GM12878 (cell line): ENCODE results near the gene KIRREL3. TPM values are rescaled to one million over a fixed set of nuclear protein-coding genes. Genes with fewer than 3 reads are reported as not detected.

ENCODE experiments used
- ATAC-seq: fragments of 200-7000 bp; cut with Tn5 transposase; 3 replicates; pipeline ENCODE4 v1.9.1; 2020; ENCODE audit warnings: mild to moderate bottlenecking, moderate library complexity
- BruUV-seq: library from RNA; stranded (reverse); fragments of 400-500 nt; replicated peaks from 2 replicates; lab custom pipeline; 2021; lab: Mats Ljungman, UMichigan
- CTCF ChIA-PET: fragments of 300-600 bp; sonication (Branson Sonifier 250); formaldehyde crosslinking; extraction: SDS; loops from one replicate; lab custom pipeline; 2021; ENCODE audit warnings: inconsistent platforms; lab: Yijun Ruan, JAX
- POLR2A ChIA-PET: fragments of 350-600 bp; formaldehyde crosslinking; extraction: SDS; loops from one replicate; lab custom pipeline; 2021; ENCODE audit warnings: inconsistent platforms; lab: Charles Lee
- RAD21 ChIA-PET: fragments of 300-600 bp; sonication (Branson Sonifier 250); formaldehyde crosslinking; loops from one replicate; lab custom pipeline; 2023; ENCODE audit warnings: antibody characterized with exemption; ENCODE audit not compliant: unreplicated experiment; lab: Charles Lee
- SMC1A ChIA-PET: fragments of 300-600 bp; sonication (Branson Sonifier 250); formaldehyde crosslinking; loops from one replicate; lab custom pipeline; 2023; ENCODE audit not compliant: unreplicated experiment, uncharacterized antibody; lab: Charles Lee
- DNase-seq: peaks from one replicate; pipeline ENCODE4 v3.0.0-alpha.2; 2011; ENCODE audit warnings: low read depth, low spot score
- FAIRE-seq: peaks from 3 replicates; lab custom pipeline; 2011; peaks lifted over from hg19 to GRCh38; lab: Jason Lieb, UNC
- H2AFZ ChIP-seq: 2 replicates; pipeline ENCODE4 v1.6.0; 2011; ENCODE audit warnings: low read depth, low read length, control low read depth; ENCODE audit not compliant: control insufficient read depth
- H3K27ac ChIP-seq: 2 replicates; pipeline ENCODE4 v1.5.1; 2011; ENCODE audit warnings: control low read depth; ENCODE audit not compliant: control insufficient read depth, insufficient read depth
- H3K27me3 ChIP-seq, 2 experiments: replicated peaks in 1 of 2; 2 replicates each; pipeline versions ENCODE4 v1.6.0 to v1.6.1; 2011; ENCODE audit warnings: low read length in 1 of 2; ENCODE audit not compliant: control insufficient read depth in 2 of 2, insufficient read depth in 2 of 2
- H3K36me3 ChIP-seq, 2 experiments: 2 replicates each; pipeline ENCODE4 v1.5.1; 2011; ENCODE audit warnings: low read length in 1 of 2; ENCODE audit not compliant: control insufficient read depth in 2 of 2, insufficient read depth in 2 of 2
- H3K4me1 ChIP-seq: 2 replicates; pipeline ENCODE4 v1.6.1; 2011; ENCODE audit warnings: mild to moderate bottlenecking, low read length, moderate library complexity, mixed read lengths; ENCODE audit not compliant: control insufficient read depth, insufficient read depth
- H3K4me2 ChIP-seq: 2 replicates; pipeline ENCODE4 v1.6.0; 2011; ENCODE audit warnings: control low read depth; ENCODE audit not compliant: control insufficient read depth, insufficient read depth
- H3K4me3 ChIP-seq: fragments of 200-600 bp; sonication (generic); 2 replicates; pipeline ENCODE4 v1.5.1; 2016
- H3K79me2 ChIP-seq: 2 replicates; pipeline ENCODE4 v1.6.0; 2011; ENCODE audit warnings: low read length; ENCODE audit not compliant: control insufficient read depth, insufficient read depth
- H3K9ac ChIP-seq: 2 replicates; pipeline ENCODE4 v1.8.0; 2011; ENCODE audit warnings: low read length, control low read depth, mixed read lengths; ENCODE audit not compliant: control insufficient read depth, insufficient read depth
- H3K9me3 ChIP-seq: replicated peaks from 3 replicates; pipeline ENCODE4 v1.5.1; 2011; ENCODE audit warnings: mild to moderate bottlenecking, low read length; ENCODE audit not compliant: control insufficient read depth, insufficient read depth
- H4K20me1 ChIP-seq: 2 replicates; pipeline ENCODE4 v1.6.0; 2011; ENCODE audit not compliant: control insufficient read depth, insufficient read depth
- BRCA1 ChIP-seq: IDR thresholded peaks from 2 replicates; pipeline ENCODE4 v1.6.1; 2011; ENCODE audit warnings: low read depth, low read length, improper control_type of control experiment
- CEBPB ChIP-seq, 2 experiments: fragments of 150-350 bp in 1 of 2; IDR thresholded peaks; 2 replicates each; pipeline ENCODE4 v1.6.1; 2012 to 2014; ENCODE audit warnings: low read depth in 2 of 2, low read length in 2 of 2, borderline replicate concordance in 1 of 2, inconsistent platforms in 1 of 2
- CEBPZ ChIP-seq: fragments of 150-350 bp; IDR thresholded peaks from 2 replicates; pipeline ENCODE4 v1.6.1; 2016; ENCODE audit warnings: low read depth, low read length
- CHD2 ChIP-seq: IDR thresholded peaks from 2 replicates; pipeline ENCODE4 v1.6.1; 2011; ENCODE audit warnings: low read depth, low read length, improper control_type of control experiment, borderline replicate concordance
- FOXM1 ChIP-seq: IDR thresholded peaks from 2 replicates; pipeline ENCODE4 v1.6.1; 2012; ENCODE audit warnings: low read depth, mild to moderate bottlenecking, inconsistent platforms, low read length, moderate library complexity
- GATAD2B ChIP-seq: fragments of 450-650 bp; conservative IDR thresholded peaks from 2 replicates; pipeline ENCODE4 v1.6.1; 2017; ENCODE audit warnings: low read depth, mild to moderate bottlenecking, moderate library complexity
- IRF5 ChIP-seq: fragments of 450-650 bp; IDR thresholded peaks from 2 replicates; pipeline ENCODE4 v1.6.1; 2017; ENCODE audit warnings: borderline replicate concordance
- MEF2A ChIP-seq: IDR thresholded peaks from 2 replicates; pipeline ENCODE4 v1.6.1; 2011; ENCODE audit warnings: low read depth, mild to moderate bottlenecking, low read length, moderate library complexity; ENCODE audit not compliant: insufficient read depth
- NFXL1 ChIP-seq: fragments of 450-650 bp; IDR thresholded peaks from 2 replicates; pipeline ENCODE4 v1.6.1; 2017; ENCODE audit warnings: antibody characterized with exemption, mild to moderate bottlenecking, borderline replicate concordance
- NFYA ChIP-seq: IDR thresholded peaks from 2 replicates; pipeline ENCODE4 v1.6.1; 2011; ENCODE audit warnings: low read depth, mild to moderate bottlenecking, low read length, improper control_type of control experiment, borderline replicate concordance
- RAD51 ChIP-seq: fragments of 450-650 bp; IDR thresholded peaks from 2 replicates; pipeline ENCODE4 v1.6.1; 2016; ENCODE audit warnings: moderate library complexity, mild to moderate bottlenecking, inconsistent platforms
- RFX5 ChIP-seq: IDR thresholded peaks from 2 replicates; pipeline ENCODE4 v1.6.1; 2011; ENCODE audit warnings: low read depth, low read length, improper control_type of control experiment
- RUNX3 ChIP-seq: IDR thresholded peaks from 2 replicates; pipeline ENCODE4 v1.6.1; 2012; ENCODE audit warnings: low read length, inconsistent platforms
- SMARCA5 ChIP-seq: fragments of 450-650 bp; IDR thresholded peaks from 2 replicates; pipeline ENCODE4 v1.6.1; 2017; ENCODE audit warnings: mild to moderate bottlenecking
- STAT3 ChIP-seq: IDR thresholded peaks from 2 replicates; pipeline ENCODE4 v1.6.1; 2011; ENCODE audit warnings: low read depth, low read length, improper control_type of control experiment
- TARDBP ChIP-seq: IDR thresholded peaks from 2 replicates; pipeline ENCODE4 v1.6.1; 2016; ENCODE audit warnings: borderline replicate concordance
- TCF7 ChIP-seq: IDR thresholded peaks from 2 replicates; pipeline ENCODE4 v1.6.1; 2014; ENCODE audit warnings: antibody characterized with exemption, borderline replicate concordance
- WGBS: methylation state at CpG from one replicate; pipeline ENCODE4 v1.1.6; 2016; ENCODE audit warnings: low lambda C conversion rate; ENCODE audit not compliant: insufficient replicate concordance, insufficient coverage; ENCODE audit errors: missing lambda C conversion rate; 5-methylcytosine and 5-hydroxymethylcytosine counted together
- in situ Hi-C: fragments of 300-500 bp; cut with MboI; formaldehyde crosslinking; loops from 9 replicates; pipeline ENCODE4 v1.14.3; 2018; ENCODE audit warnings: mixed read lengths
- intact Hi-C: fragments of 100-400 bp; cut with micrococcal nuclease; formaldehyde crosslinking; loops from one replicate; pipeline ENCODE4 v1.14.2; 2022; ENCODE audit not compliant: unreplicated experiment
- polyA plus RNA-seq, 11 experiments: library from polyadenylated mRNA; depleted of rRNA in 4 of 11; unstranded in 6 of 11; stranded (reverse) in 5 of 11; fragments of >200 nt; fragmentation: Nextera tagmentation in 4 of 11; fragmentation: Illumina TruSeq in 1 of 11; extraction: Ambion mirVana in 4 of 11; extraction: Trizol in 1 of 11; gene quantifications; 1 replicate in 1 of 11; 2 replicates in 10 of 11; pipeline versions ENCODE4 v1.2.1 to v1.2.3, GENCODE V29; 2011 to 2016; ENCODE audit warnings: inconsistent platforms in 2 of 11, missing spikeins in 2 of 11, low read depth in 1 of 11
- total RNA-seq, 4 experiments: library from RNA; depleted of rRNA in 3 of 4; stranded (reverse); fragments of >200 nt in 3 of 4; fragmentation: Illumina TruSeq in 1 of 4; extraction: Trizol in 1 of 4; gene quantifications; 2 replicates each; pipeline versions ENCODE4 v1.2.1 to v1.2.3, GENCODE V29; 2013 to 2021
- TF ChIP-seq, protein P1 (sequence below): fragments of 450-650 bp; formaldehyde crosslinking; IDR thresholded peaks from 2 replicates; pipeline ENCODE4 v1.4.0; 2020; ENCODE audit warnings: mild to moderate bottlenecking, moderate library complexity

The KIRREL3 gene
- total and polyA plus RNA-seq, 10 of the 15 experiments (the other 5 are each of a cell fraction or from before 2014, with no cell fraction given) = under 0.01 TPM; not detected in 9

- no peak overlapping the region for H2AFZ ChIP-seq
- H3K27me3 ChIP-seq = no peaks in the 10 kb centered on the region
- H3K4me1 ChIP-seq = peaks cover 3% of the 10 kb centered on the region; the same call in 1 of the 2 replicates
- WGBS = 60% methylated on average over 8 of the region's 8 CpGs
- no peaks in the 10 kb centered on the region for H3K36me3 ChIP-seq
- ChIA-PET POLR2A (no interaction called here), SMC1A (no interaction called here), RAD21 (no interaction called here), CTCF (no interaction called here)
- H3K27ac ChIP-seq = no peak overlapping the region
- no peaks in the 10 kb centered on the region for H3K79me2 ChIP-seq
- no peak for FAIRE-seq
- intact Hi-C loops = no loop called here
- H3K4me2 ChIP-seq = no peak overlapping the region
- no peaks in the 10 kb centered on the region for H3K9me3 ChIP-seq
- no peaks in the 10 kb centered on the region; the same call in 1 of the 2 replicates for H4K20me1 ChIP-seq
- H3K4me3 ChIP-seq = no peak overlapping the region
- in situ Hi-C loops = no loop called here
- H3K9ac ChIP-seq = no peak overlapping the region
- no TSS peak for BruUV-seq
- no peak for DNase-seq
- TF ChIP-seq, protein P1, sequence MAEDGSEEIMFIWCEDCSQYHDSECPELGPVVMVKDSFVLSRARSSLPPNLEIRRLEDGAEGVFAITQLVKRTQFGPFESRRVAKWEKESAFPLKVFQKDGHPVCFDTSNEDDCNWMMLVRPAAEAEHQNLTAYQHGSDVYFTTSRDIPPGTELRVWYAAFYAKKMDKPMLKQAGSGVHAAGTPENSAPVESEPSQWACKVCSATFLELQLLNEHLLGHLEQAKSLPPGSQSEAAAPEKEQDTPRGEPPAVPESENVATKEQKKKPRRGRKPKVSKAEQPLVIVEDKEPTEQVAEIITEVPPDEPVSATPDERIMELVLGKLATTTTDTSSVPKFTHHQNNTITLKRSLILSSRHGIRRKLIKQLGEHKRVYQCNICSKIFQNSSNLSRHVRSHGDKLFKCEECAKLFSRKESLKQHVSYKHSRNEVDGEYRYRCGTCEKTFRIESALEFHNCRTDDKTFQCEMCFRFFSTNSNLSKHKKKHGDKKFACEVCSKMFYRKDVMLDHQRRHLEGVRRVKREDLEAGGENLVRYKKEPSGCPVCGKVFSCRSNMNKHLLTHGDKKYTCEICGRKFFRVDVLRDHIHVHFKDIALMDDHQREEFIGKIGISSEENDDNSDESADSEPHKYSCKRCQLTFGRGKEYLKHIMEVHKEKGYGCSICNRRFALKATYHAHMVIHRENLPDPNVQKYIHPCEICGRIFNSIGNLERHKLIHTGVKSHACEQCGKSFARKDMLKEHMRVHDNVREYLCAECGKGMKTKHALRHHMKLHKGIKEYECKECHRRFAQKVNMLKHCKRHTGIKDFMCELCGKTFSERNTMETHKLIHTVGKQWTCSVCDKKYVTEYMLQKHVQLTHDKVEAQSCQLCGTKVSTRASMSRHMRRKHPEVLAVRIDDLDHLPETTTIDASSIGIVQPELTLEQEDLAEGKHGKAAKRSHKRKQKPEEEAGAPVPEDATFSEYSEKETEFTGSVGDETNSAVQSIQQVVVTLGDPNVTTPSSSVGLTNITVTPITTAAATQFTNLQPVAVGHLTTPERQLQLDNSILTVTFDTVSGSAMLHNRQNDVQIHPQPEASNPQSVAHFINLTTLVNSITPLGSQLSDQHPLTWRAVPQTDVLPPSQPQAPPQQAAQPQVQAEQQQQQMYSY (CRISPR knock-in tag) = no peak
- TF ChIP-seq MEF2A = no peak
- no peak for TF ChIP-seq GATAD2B
- no peak for TF ChIP-seq BRCA1
- TF ChIP-seq NFXL1 = no peak
- no peak for TF ChIP-seq STAT3
- no peak for TF ChIP-seq CHD2
- TF ChIP-seq RUNX3 = no peak
- no peak for TF ChIP-seq RAD51
- TF ChIP-seq FOXM1 = no peak
- no peak for TF ChIP-seq CEBPZ
- no peak for TF ChIP-seq CEBPB (IDR thresholded peaks at IDR 0.05; ENCODE audit: borderline replicate concordance in 1 of 2, low read depth in 2 of 2, low read length in 2 of 2)
- no peak for TF ChIP-seq IRF5
- no peak for TF ChIP-seq TARDBP
- TF ChIP-seq SMARCA5 = no peak
- TF ChIP-seq NFYA = no peak
- TF ChIP-seq RFX5 = no peak
- no peak for TF ChIP-seq TCF7
- no peak for ATAC-seq
These were observed 594.2 kb downstream of the KIRREL3 start for GRCh38 chr11:126406368-126406767.
